BE2C (cell line): Measurements from ENCODE around the gene LRRTM4.
"Not testable (repeated sequence)": the region's sequence is repeated elsewhere in the genome, so short reads cannot be mapped to it uniquely, and the experiment has no call there.

Source experiments
- DNase-seq: peaks from one replicate; pipeline ENCODE4 v3.0.0-alpha.2; 2020
- H3K27me3 ChIP-seq: fragments of 250-450 bp; sonication (Bioruptor Pico); 2 replicates; pipeline ENCODE4 v1.5.1; 2020; ENCODE audit warnings: mild to moderate bottlenecking
- H3K36me3 ChIP-seq: fragments of 250-450 bp; sonication (Bioruptor Pico); 2 replicates; pipeline ENCODE4 v1.5.1; 2020; ENCODE audit warnings: mild to moderate bottlenecking
- H3K4me1 ChIP-seq: fragments of 250-450 bp; sonication (Bioruptor Pico); 2 replicates; pipeline ENCODE4 v1.5.1; 2020
- H3K4me3 ChIP-seq: 2 replicates; pipeline ENCODE4 v1.5.1; 2011; ENCODE audit warnings: low read depth, low read length
- H3K9me3 ChIP-seq: fragments of 250-450 bp; sonication (Bioruptor Pico); 2 replicates; pipeline ENCODE4 v1.5.1; 2020
- TF ChIP-seq, protein P1 (sequence below): IDR thresholded peaks from 2 replicates; pipeline ENCODE4 v1.5.1; 2012; ENCODE audit warnings: mild to moderate bottlenecking, low read depth, low read length

LRRTM4 gene

DNA sequence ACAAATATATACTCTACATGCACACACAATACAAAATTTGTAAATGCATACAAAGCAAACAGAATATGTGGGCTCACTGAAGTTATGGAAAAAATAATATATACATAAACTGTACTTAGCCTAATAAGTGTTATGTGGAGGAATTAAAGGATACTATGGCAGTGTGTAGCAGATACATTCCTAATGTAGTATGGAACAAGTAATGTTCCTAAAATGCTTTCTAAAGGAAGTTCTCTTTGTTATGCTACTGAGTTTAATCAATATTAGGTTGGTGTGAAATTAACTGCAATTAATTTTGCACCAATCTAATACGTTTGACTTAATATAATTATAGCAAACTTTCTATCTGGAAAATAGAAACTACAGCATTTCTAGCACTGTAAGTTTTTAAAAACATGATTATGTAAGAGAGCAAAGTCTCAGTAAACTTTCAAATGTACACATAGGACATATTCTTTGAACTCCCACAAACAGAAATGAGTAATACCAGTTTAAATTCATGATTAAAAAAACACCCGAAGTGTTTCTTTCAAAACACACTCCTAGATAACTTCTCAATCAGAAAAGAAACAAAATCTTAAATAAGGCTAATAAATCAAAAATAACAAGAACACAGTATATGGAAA, 331.3 kb downstream of the LRRTM4 start:
- Histone ChIP-seq H3K9me3 (no peaks in the 10 kb centered on the region), H3K4me1 (no peaks in the 10 kb centered on the region), H3K27me3 (no peaks in the 10 kb centered on the region), H3K36me3 (no peaks in the 10 kb centered on the region), H3K4me3 (no peak overlapping the region)
- DNase-seq: no peak
- TF ChIP-seq, protein P1, sequence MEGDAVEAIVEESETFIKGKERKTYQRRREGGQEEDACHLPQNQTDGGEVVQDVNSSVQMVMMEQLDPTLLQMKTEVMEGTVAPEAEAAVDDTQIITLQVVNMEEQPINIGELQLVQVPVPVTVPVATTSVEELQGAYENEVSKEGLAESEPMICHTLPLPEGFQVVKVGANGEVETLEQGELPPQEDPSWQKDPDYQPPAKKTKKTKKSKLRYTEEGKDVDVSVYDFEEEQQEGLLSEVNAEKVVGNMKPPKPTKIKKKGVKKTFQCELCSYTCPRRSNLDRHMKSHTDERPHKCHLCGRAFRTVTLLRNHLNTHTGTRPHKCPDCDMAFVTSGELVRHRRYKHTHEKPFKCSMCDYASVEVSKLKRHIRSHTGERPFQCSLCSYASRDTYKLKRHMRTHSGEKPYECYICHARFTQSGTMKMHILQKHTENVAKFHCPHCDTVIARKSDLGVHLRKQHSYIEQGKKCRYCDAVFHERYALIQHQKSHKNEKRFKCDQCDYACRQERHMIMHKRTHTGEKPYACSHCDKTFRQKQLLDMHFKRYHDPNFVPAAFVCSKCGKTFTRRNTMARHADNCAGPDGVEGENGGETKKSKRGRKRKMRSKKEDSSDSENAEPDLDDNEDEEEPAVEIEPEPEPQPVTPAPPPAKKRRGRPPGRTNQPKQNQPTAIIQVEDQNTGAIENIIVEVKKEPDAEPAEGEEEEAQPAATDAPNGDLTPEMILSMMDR: no peak

DNA sequence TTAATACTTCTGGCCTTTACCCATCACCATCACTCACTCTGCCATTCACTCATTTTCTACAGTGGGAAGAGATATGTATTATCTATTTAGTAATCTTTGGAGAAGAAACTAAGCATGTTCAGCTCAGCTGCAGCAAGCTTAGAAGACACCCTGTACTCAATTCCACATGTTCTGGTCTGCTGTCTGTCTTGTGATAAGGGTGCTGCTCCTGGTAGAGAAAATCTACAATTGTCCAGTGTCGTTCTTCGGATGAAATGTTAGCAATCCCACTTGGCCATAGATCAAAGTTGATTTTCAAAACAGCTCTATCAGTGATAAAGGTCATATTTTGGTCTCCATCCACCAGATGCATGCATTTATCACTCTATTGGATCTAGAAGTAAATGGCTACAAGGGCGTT, 337.1 kb downstream of the LRRTM4 start:
- Histone ChIP-seq H3K9me3 (no peaks in the 10 kb centered on the region), H3K36me3 (no peaks in the 10 kb centered on the region), H3K4me1 (no peaks in the 10 kb centered on the region), H3K27me3 (no peaks in the 10 kb centered on the region), H3K4me3 (no peak overlapping the region)
- DNase-seq: no peak
- TF ChIP-seq, protein P1: no peak

DNA sequence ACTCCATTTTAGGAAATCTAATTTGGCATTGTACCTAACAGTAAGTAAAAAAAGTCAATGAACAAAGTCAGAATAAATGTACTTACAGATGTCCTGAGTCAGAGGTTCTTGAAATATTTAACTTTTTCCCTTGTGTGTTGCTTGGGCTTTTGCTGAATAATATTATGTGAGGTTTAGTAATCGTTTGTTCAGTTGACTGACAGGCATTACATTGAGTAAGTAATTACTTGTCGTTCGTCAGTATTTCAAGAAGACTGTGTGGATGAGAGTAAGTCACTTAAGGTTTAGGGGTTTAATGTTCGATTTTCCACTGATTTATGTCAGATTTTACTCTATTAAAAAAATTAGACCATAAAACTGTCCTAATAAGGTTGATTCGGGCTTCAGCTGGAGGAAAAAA, 342.9 kb downstream of the LRRTM4 start:
- DNase-seq: no peak
- TF ChIP-seq, protein P1: no peak
- Histone ChIP-seq H3K4me1 (no peaks in the 10 kb centered on the region), H3K4me3 (no peak overlapping the region), H3K27me3 (no peaks in the 10 kb centered on the region), H3K36me3 (no peaks in the 10 kb centered on the region), H3K9me3 (no peaks in the 10 kb centered on the region)

DNA sequence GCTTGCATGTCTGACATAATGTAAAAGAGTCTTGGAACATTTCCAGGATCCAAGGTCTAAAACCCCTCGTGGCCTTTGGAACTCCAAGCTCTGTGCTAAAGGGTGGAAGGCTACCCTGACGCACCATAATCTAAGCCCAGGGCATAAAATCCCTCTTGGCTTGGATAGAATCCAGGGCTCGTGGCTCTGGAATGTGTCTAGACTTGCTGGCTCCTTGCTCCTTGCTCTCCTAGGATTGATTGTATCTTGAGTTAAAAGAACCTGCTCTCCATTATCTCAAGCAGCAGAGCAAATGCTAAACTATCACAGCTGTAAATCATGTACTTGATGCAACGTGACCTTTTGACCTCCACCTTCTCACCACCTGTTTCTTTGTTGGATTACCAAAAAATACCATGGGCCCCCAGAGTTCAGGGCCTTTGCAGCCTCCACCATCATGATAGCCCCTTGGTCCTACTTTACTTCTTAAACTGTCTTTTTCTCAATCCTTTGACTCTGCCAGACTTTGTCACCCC, 346.9 kb downstream of the LRRTM4 start:
- DNase-seq: peak; percentile 4
- H3K27me3 ChIP-seq, H3K36me3 ChIP-seq, H3K4me1 ChIP-seq, H3K9me3 ChIP-seq, H3K4me3 ChIP-seq: not testable (repeated sequence)

DNA sequence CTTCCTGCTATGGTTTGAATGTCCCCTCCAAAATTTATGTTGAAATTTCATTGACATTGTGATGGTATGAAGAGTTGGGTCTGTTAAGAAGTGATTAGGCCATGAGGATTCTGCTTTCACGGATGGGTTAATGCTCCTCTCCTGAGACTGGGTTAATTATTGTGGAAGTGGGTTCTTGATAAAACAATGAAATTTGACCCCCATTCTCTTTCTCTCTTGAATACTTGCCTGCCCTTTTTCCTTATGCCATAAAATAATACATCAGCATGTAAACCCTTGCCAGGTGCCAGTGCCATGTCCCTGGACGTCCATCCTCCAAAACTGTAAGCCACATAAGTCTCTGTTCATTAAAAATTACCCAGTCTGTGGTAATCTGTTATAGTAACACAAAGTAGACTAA, 352.8 kb downstream of the LRRTM4 start:
- Histone ChIP-seq H3K4me1 (no peaks in the 10 kb centered on the region), H3K4me3 (no peak overlapping the region), H3K9me3 (no peaks in the 10 kb centered on the region), H3K36me3 (no peaks in the 10 kb centered on the region), H3K27me3 (no peaks in the 10 kb centered on the region)
- DNase-seq: no peak
- TF ChIP-seq, protein P1: no peak

DNA sequence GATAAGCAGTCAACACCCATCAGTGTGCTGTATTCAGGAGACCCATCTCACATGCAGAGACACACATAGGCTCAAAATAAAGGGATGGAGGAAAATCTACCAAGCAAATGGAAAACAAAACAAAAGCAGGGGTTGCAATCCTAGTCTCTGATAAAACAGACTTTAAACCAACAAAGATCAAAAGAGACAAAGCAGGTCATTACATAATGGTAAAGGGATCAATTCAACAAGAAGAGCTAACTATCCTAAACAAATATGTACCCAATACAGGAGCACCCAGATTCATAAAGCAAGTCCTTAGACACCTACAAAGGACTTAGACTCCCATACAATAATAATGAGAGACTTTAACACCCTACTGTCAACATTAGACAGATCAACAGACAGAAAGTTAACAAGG, 358.2 kb downstream of the LRRTM4 start:
- not testable (repeated sequence) for H3K36me3 ChIP-seq, H3K27me3 ChIP-seq, H3K4me1 ChIP-seq, H3K9me3 ChIP-seq, H3K4me3 ChIP-seq, DNase-seq

DNA sequence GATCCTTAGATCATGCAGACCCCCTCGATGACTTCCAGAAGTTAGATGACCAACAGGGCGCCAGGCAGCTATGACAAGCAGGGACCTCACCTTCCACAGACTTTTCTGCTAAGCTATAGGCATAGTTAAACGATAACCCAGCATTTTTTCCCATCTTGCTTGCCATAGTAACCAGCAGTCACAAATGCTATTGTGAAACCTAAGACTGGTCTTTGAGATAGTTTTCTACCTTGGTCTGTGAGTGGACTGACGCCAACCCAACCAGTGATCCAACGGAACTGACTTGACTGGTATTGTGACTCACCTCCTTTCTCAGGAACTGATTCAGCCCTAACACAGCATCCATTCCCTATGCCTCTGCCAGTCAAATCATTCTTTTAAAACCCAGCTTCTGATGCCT, 361.2 kb downstream of the LRRTM4 start:
- Histone ChIP-seq H3K4me1 (no peaks in the 10 kb centered on the region), H3K36me3 (no peaks in the 10 kb centered on the region), H3K27me3 (no peaks in the 10 kb centered on the region), H3K9me3 (no peaks in the 10 kb centered on the region), H3K4me3 (no peak overlapping the region)
- TF ChIP-seq, protein P1: no peak
- no peak for DNase-seq
